SK-N-SH (cell line): ENCODE results near the gene PES1. TPM values are rescaled to one million over a fixed set of nuclear protein-coding genes. Genes with fewer than 3 reads are reported as not detected.

ENCODE experiments used
- CTCF ChIA-PET: fragments of 300-600, 350-600 bp; formaldehyde crosslinking; extraction: SDS; loops from one replicate; lab custom pipeline; 2021; lab: Yijun Ruan, JAX
- POLR2A ChIA-PET: fragments of 350-600 bp; sonication (Branson Sonifier 250); formaldehyde crosslinking; extraction: SDS; loops from one replicate; lab custom pipeline; 2020; ENCODE audit warnings: antibody characterized with exemption, inconsistent platforms; lab: Yijun Ruan, JAX
- DNase-seq: peaks from one replicate; pipeline ENCODE4 v3.0.0; 2012
- H2AFZ ChIP-seq: fragments of 200-600 bp; sonication (generic); 2 replicates; pipeline ENCODE4 v1.8.1; 2016; ENCODE audit warnings: antibody characterized with exemption, mild to moderate bottlenecking, low read depth
- H3F3A ChIP-seq: fragments of 200-600 bp; sonication (generic); replicated peaks from 2 replicates; pipeline ENCODE3; 2016; ENCODE audit warnings: antibody characterized with exemption, mild to moderate bottlenecking; ENCODE audit not compliant: insufficient read depth
- H3K27ac ChIP-seq, 2 experiments: fragments of 200-500 bp in 1 of 2; fragments of 200-600 bp in 1 of 2; sonication (Bioruptor generic) in 1 of 2; sonication (generic), shearing (Covaris generic) in 1 of 2; 2 replicates each; pipeline versions ENCODE4 v1.5.1 to v1.6.1; 2014 to 2016; ENCODE audit warnings: low read depth in 2 of 2, inconsistent platforms in 1 of 2, low read length in 1 of 2, mild to moderate bottlenecking in 1 of 2, mixed read lengths in 1 of 2
- H3K27me3 ChIP-seq: fragments of 200-600 bp; sonication (generic), shearing (Covaris generic); 2 replicates; pipeline ENCODE4 v1.6.1; 2016; ENCODE audit warnings: mixed run types; ENCODE audit not compliant: insufficient read depth
- H3K36me3 ChIP-seq, 2 experiments: fragments of 200-500 bp in 1 of 2; fragments of 200-600 bp in 1 of 2; sonication (Bioruptor generic) in 1 of 2; sonication (generic) in 1 of 2; replicated peaks in 1 of 2; 2 replicates each; pipeline versions ENCODE3 to v1.5.1; 2014 to 2016; ENCODE audit warnings: low read length in 1 of 2, mild to moderate bottlenecking in 1 of 2; ENCODE audit not compliant: insufficient read depth in 2 of 2, control insufficient read depth in 1 of 2
- H3K4me1 ChIP-seq, 2 experiments: fragments of 200-500 bp in 1 of 2; fragments of 200-600 bp in 1 of 2; sonication (Bioruptor generic) in 1 of 2; sonication (generic), shearing (Covaris generic) in 1 of 2; 2 replicates each; pipeline versions ENCODE4 v1.5.1 to v1.6.1; 2014 to 2016; ENCODE audit warnings: low read depth in 1 of 2, low read length in 1 of 2, mixed run types in 1 of 2; ENCODE audit not compliant: insufficient read depth in 2 of 2, control insufficient read depth in 1 of 2
- H3K4me2 ChIP-seq: fragments of 200-600 bp; sonication (generic), shearing (Covaris generic); 2 replicates; pipeline ENCODE4 v1.6.1; 2017; ENCODE audit warnings: mixed run types
- H3K4me3 ChIP-seq, 2 experiments: fragments of 200-500 bp in 1 of 2; fragments of 200-600 bp in 1 of 2; sonication (Bioruptor generic) in 1 of 2; sonication (generic), shearing (Covaris generic) in 1 of 2; 2 replicates each; pipeline versions ENCODE4 v1.5.1 to v1.8.1; 2014 to 2016; ENCODE audit warnings: low read depth in 2 of 2, inconsistent platforms in 1 of 2, low read length in 1 of 2, mild to moderate bottlenecking in 1 of 2, mixed read lengths in 1 of 2, moderate library complexity in 1 of 2
- H3K79me2 ChIP-seq: fragments of 200-600 bp; sonication (generic); 2 replicates; pipeline ENCODE4 v1.8.1; 2017; ENCODE audit warnings: mild to moderate bottlenecking; ENCODE audit not compliant: insufficient read depth
- H3K9ac ChIP-seq: fragments of 200-600 bp; sonication (generic); 2 replicates; pipeline ENCODE4 v1.6.1; 2017; ENCODE audit warnings: mixed run types
- H3K9me2 ChIP-seq: fragments of 200-600 bp; sonication (generic); 2 replicates; pipeline ENCODE4 v1.6.1; 2017; ENCODE audit warnings: mixed run types
- H3K9me3 ChIP-seq: fragments of 200-600 bp; sonication (generic); 2 replicates; pipeline ENCODE4 v1.6.1; 2017; ENCODE audit warnings: mixed run types, mild to moderate bottlenecking, moderate library complexity
- H4K20me1 ChIP-seq: fragments of 200-600 bp; sonication (generic); 2 replicates; pipeline ENCODE4 v1.6.1; 2017; ENCODE audit warnings: mild to moderate bottlenecking, mixed run types; ENCODE audit not compliant: insufficient read depth
- CHD2 ChIP-seq: fragments of 150-350 bp; IDR thresholded peaks from 2 replicates; pipeline ENCODE4 v1.6.1; 2018; ENCODE audit warnings: low read length; ENCODE audit not compliant: partially characterized antibody
- EP300 ChIP-seq, 2 experiments: IDR thresholded peaks; 2 replicates each; pipeline versions ENCODE4 v1.4.0 to v1.6.1; 2012; ENCODE audit warnings: borderline replicate concordance in 1 of 2, low read depth in 1 of 2, low read length in 1 of 2
- MEF2A ChIP-seq: IDR thresholded peaks from 2 replicates; pipeline ENCODE4 v1.4.0; 2012; ENCODE audit warnings: low read depth, borderline replicate concordance
- NFIC ChIP-seq: IDR thresholded peaks from 2 replicates; pipeline ENCODE4 v1.4.0; 2012; ENCODE audit warnings: borderline replicate concordance
- POLR2AphosphoS5 ChIP-seq: IDR thresholded peaks from 2 replicates; pipeline ENCODE4 v1.6.1; 2012; ENCODE audit warnings: low read depth, low read length
- RAD21 ChIP-seq: IDR thresholded peaks from 2 replicates; pipeline ENCODE4 v1.6.1; 2012; ENCODE audit warnings: mild to moderate bottlenecking, low read length
- RCOR1 ChIP-seq: fragments of 150-350 bp; IDR thresholded peaks from 2 replicates; pipeline ENCODE4 v1.6.1; 2017; ENCODE audit warnings: antibody characterized with exemption, low read length
- RFX5 ChIP-seq: IDR thresholded peaks from 2 replicates; pipeline ENCODE4 v1.6.1; 2012; ENCODE audit warnings: mild to moderate bottlenecking, improper control_type of control experiment, low read length
- RXRA ChIP-seq: IDR thresholded peaks from 2 replicates; pipeline ENCODE4 v1.4.0; 2012; ENCODE audit warnings: low read depth, mild to moderate bottlenecking, borderline replicate concordance
- SMC3 ChIP-seq: IDR thresholded peaks from 2 replicates; pipeline ENCODE4 v1.6.1; 2012; ENCODE audit warnings: low read depth, low read length, improper control_type of control experiment
- YY1 ChIP-seq: IDR thresholded peaks from 2 replicates; pipeline ENCODE4 v1.4.0; 2012; ENCODE audit warnings: low read depth, mild to moderate bottlenecking
- WGBS: methylation state at CpG from one replicate; pipeline ENCODE4 v1.1.6; 2017; ENCODE audit warnings: low lambda C conversion rate; 5-methylcytosine and 5-hydroxymethylcytosine counted together
- polyA plus RNA-seq, 3 experiments: library from polyadenylated mRNA; depleted of rRNA; stranded (reverse); fragments of >200 nt; gene quantifications; 2 replicates each; pipeline ENCODE4 v1.2.3, GENCODE V29; 2012
- TF ChIP-seq, protein P1 (sequence below): IDR thresholded peaks from 2 replicates; pipeline ENCODE4 v1.4.0; 2012; ENCODE audit warnings: low read depth
- TF ChIP-seq, protein P2 (sequence below): IDR thresholded peaks from 2 replicates; pipeline ENCODE4 v1.6.1; 2012; ENCODE audit warnings: mild to moderate bottlenecking, low read depth, low read length, moderate library complexity
- TF ChIP-seq, protein P3 (sequence below): fragments of 200-600 bp; sonication (generic); IDR thresholded peaks from 2 replicates; pipeline ENCODE4 v1.6.1; 2017; ENCODE audit warnings: antibody characterized with exemption, mild to moderate bottlenecking, moderate library complexity
- TF ChIP-seq, protein P4 (sequence below): fragments of 150-350 bp; IDR thresholded peaks from 2 replicates; pipeline ENCODE4 v1.6.1; 2016; ENCODE audit warnings: mild to moderate bottlenecking, low read depth, low read length
- TF ChIP-seq, protein P5 (sequence below): IDR thresholded peaks from 2 replicates; pipeline ENCODE4; 2012
- TF ChIP-seq, protein P6 (sequence below): IDR thresholded peaks from 2 replicates; pipeline ENCODE4 v1.4.0; 2012; ENCODE audit warnings: low read depth, borderline replicate concordance

PES1 gene
- polyA plus RNA-seq, 1 of the 3 experiments (the other 2 are of a cell fraction), result 109 TPM

DNA sequence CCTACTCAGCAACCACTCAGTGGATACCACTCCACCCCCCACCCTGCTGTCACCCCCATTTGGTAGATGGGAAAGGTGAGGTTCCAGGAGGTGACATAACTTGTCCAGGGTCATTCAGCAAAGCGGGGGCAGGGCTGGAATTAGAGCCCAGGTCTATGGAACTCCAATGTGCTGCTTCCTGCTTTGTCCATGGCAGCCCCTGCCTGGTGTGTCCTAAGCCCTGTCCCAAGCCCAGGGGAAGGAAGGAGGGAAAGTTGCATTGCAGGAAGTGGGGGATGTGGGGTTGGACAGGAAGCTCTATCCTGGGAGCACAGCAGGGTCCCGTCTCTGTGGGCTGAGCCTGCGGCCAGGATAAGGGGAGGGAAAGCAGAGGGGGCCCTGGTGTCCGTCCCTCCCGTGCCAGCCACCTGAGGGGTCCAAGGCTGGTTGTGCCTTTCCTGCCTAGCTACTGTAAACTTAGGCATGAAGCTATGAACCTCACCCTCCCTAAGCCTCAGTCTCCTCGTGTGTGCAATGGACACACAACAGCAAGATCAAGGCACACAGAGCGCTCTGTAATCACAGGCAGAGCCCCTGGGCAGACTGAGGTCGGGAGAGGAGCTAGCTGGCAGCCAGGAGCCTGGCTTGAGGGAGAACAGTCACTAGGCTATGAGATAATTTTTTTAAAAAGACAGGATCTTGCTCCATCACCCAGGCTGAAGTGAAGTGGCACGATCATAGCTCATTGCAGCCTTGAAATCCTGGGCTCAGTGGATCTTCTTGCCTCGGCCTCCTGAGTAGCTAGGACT, 30.1 kb downstream of the PES1 start:
- no peaks in the 10 kb centered on the region for H3K9me3 ChIP-seq
- TF ChIP-seq, protein P1, sequence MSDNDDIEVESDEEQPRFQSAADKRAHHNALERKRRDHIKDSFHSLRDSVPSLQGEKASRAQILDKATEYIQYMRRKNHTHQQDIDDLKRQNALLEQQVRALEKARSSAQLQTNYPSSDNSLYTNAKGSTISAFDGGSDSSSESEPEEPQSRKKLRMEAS, result no peak
- TF ChIP-seq RFX5 (no peak), NFIC (no peak), MEF2A (no peak), RCOR1 (no peak), CHD2 (no peak), EP300 (IDR thresholded peaks at IDR 0.05; ENCODE audit: borderline replicate concordance in 1 of 2, low read depth in 1 of 2, low read length in 1 of 2) (no peak), RXRA (no peak), SMC3 (no peak), YY1 (no peak), RAD21 (no peak), POLR2AphosphoS5 (no peak)
- TF ChIP-seq, protein P2, sequence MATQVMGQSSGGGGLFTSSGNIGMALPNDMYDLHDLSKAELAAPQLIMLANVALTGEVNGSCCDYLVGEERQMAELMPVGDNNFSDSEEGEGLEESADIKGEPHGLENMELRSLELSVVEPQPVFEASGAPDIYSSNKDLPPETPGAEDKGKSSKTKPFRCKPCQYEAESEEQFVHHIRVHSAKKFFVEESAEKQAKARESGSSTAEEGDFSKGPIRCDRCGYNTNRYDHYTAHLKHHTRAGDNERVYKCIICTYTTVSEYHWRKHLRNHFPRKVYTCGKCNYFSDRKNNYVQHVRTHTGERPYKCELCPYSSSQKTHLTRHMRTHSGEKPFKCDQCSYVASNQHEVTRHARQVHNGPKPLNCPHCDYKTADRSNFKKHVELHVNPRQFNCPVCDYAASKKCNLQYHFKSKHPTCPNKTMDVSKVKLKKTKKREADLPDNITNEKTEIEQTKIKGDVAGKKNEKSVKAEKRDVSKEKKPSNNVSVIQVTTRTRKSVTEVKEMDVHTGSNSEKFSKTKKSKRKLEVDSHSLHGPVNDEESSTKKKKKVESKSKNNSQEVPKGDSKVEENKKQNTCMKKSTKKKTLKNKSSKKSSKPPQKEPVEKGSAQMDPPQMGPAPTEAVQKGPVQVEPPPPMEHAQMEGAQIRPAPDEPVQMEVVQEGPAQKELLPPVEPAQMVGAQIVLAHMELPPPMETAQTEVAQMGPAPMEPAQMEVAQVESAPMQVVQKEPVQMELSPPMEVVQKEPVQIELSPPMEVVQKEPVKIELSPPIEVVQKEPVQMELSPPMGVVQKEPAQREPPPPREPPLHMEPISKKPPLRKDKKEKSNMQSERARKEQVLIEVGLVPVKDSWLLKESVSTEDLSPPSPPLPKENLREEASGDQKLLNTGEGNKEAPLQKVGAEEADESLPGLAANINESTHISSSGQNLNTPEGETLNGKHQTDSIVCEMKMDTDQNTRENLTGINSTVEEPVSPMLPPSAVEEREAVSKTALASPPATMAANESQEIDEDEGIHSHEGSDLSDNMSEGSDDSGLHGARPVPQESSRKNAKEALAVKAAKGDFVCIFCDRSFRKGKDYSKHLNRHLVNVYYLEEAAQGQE, result no peak
- TF ChIP-seq, protein P3, sequence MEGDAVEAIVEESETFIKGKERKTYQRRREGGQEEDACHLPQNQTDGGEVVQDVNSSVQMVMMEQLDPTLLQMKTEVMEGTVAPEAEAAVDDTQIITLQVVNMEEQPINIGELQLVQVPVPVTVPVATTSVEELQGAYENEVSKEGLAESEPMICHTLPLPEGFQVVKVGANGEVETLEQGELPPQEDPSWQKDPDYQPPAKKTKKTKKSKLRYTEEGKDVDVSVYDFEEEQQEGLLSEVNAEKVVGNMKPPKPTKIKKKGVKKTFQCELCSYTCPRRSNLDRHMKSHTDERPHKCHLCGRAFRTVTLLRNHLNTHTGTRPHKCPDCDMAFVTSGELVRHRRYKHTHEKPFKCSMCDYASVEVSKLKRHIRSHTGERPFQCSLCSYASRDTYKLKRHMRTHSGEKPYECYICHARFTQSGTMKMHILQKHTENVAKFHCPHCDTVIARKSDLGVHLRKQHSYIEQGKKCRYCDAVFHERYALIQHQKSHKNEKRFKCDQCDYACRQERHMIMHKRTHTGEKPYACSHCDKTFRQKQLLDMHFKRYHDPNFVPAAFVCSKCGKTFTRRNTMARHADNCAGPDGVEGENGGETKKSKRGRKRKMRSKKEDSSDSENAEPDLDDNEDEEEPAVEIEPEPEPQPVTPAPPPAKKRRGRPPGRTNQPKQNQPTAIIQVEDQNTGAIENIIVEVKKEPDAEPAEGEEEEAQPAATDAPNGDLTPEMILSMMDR, result no peak
- TF ChIP-seq, protein P4, sequence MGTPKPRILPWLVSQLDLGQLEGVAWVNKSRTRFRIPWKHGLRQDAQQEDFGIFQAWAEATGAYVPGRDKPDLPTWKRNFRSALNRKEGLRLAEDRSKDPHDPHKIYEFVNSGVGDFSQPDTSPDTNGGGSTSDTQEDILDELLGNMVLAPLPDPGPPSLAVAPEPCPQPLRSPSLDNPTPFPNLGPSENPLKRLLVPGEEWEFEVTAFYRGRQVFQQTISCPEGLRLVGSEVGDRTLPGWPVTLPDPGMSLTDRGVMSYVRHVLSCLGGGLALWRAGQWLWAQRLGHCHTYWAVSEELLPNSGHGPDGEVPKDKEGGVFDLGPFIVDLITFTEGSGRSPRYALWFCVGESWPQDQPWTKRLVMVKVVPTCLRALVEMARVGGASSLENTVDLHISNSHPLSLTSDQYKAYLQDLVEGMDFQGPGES, result no peak
- TF ChIP-seq, protein P5, sequence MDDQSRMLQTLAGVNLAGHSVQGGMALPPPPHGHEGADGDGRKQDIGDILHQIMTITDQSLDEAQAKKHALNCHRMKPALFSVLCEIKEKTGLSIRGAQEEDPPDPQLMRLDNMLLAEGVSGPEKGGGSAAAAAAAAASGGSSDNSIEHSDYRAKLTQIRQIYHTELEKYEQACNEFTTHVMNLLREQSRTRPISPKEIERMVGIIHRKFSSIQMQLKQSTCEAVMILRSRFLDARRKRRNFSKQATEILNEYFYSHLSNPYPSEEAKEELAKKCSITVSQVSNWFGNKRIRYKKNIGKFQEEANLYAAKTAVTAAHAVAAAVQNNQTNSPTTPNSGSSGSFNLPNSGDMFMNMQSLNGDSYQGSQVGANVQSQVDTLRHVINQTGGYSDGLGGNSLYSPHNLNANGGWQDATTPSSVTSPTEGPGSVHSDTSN, result no peak
- TF ChIP-seq, protein P6, sequence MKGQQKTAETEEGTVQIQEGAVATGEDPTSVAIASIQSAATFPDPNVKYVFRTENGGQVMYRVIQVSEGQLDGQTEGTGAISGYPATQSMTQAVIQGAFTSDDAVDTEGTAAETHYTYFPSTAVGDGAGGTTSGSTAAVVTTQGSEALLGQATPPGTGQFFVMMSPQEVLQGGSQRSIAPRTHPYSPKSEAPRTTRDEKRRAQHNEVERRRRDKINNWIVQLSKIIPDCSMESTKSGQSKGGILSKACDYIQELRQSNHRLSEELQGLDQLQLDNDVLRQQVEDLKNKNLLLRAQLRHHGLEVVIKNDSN, result no peak
- H3K4me2 ChIP-seq, result no peak overlapping the region
- no peaks in the 10 kb centered on the region; the same call in 1 of the 2 replicates for H3K27me3 ChIP-seq
- H3K79me2 ChIP-seq, result no peaks in the 10 kb centered on the region
- H3K36me3 ChIP-seq, result no peaks in the 10 kb centered on the region
- no peaks in the 10 kb centered on the region for H3F3A ChIP-seq
- no peak overlapping the region for H2AFZ ChIP-seq
- H3K4me3 ChIP-seq, result no peak overlapping the region
- H3K4me1 ChIP-seq, result peaks cover 0 to 19% of the 10 kb centered on the region in 2 experiments; a peak in 1 of 4 replicates
- H3K9ac ChIP-seq, result no peak overlapping the region
- no peaks in the 10 kb centered on the region for H3K9me2 ChIP-seq
- 66% methylated on average over 7 of the region's 10 CpGs for WGBS
- ChIA-PET CTCF (interaction anchor here (0.7 to 1.7 kb wide), 2 partner anchors 45 to 165 kb away, joined by 3 to 4 read pairs; partner anchors contain the start of gene SEC14L2), POLR2A (no interaction called here)
- H3K27ac ChIP-seq, result no peak overlapping the region
- no peak for DNase-seq
- H4K20me1 ChIP-seq, result no peaks in the 10 kb centered on the region
